Smooth muscle cell (in vitro differentiated cells): ENCODE results near the gene FAM124B. TPM values are rescaled to one million over a fixed set of nuclear protein-coding genes. Genes with fewer than 3 reads are reported as not detected.

Experiments
- DNase-seq: peaks from one replicate; lab custom pipeline; 2025; ENCODE audit not compliant: unreplicated experiment; lab: John Stamatoyannopoulos, UW
- H2AFZ ChIP-seq: fragments of 200-600 bp; sonication (generic); 2 replicates; pipeline ENCODE4 v1.6.0; 2016; ENCODE audit warnings: antibody characterized with exemption, low read depth, mild to moderate bottlenecking
- H3F3A ChIP-seq: fragments of 200-600 bp; sonication (generic); 2 replicates; pipeline ENCODE4 v1.6.0; 2017; ENCODE audit warnings: antibody characterized with exemption, low read depth
- H3K27ac ChIP-seq: fragments of 200-600 bp; sonication (generic); 2 replicates; pipeline ENCODE4 v1.5.1; 2016; ENCODE audit warnings: low read depth, mild to moderate bottlenecking
- H3K27me3 ChIP-seq: fragments of 200-600 bp; sonication (generic); 2 replicates; pipeline ENCODE4 v1.6.1; 2016; ENCODE audit warnings: low read depth, mild to moderate bottlenecking
- H3K36me3 ChIP-seq: fragments of 200-600 bp; sonication (generic); 2 replicates; pipeline ENCODE4 v1.5.1; 2016; ENCODE audit warnings: low read depth
- H3K4me1 ChIP-seq: fragments of 200-600 bp; sonication (generic); 2 replicates; pipeline ENCODE4 v1.5.1; 2016; ENCODE audit warnings: low read depth
- H3K4me2 ChIP-seq: fragments of 200-600 bp; sonication (generic); 2 replicates; pipeline ENCODE4 v1.6.0; 2016; ENCODE audit warnings: mild to moderate bottlenecking
- H3K4me3 ChIP-seq: fragments of 200-600 bp; sonication (generic); 2 replicates; pipeline ENCODE4 v1.5.1; 2016; ENCODE audit warnings: mild to moderate bottlenecking
- H3K79me2 ChIP-seq: fragments of 200-600 bp; sonication (generic); 2 replicates; pipeline ENCODE4 v1.6.0; 2016; ENCODE audit warnings: low read depth, mild to moderate bottlenecking
- H3K9ac ChIP-seq: fragments of 200-600 bp; sonication (generic); 2 replicates; pipeline ENCODE4 v1.6.0; 2016; ENCODE audit warnings: low read depth
- H3K9me3 ChIP-seq: fragments of 200-600 bp; sonication (generic); replicated peaks from 2 replicates; pipeline ENCODE4 v1.5.1; 2016; ENCODE audit warnings: low read depth
- H4K20me1 ChIP-seq: fragments of 200-600 bp; sonication (generic); 2 replicates; pipeline ENCODE4 v1.6.0; 2016; ENCODE audit warnings: low read depth
- WGBS: methylation state at CpG from one replicate; pipeline ENCODE4 v1.1.7; 2016; ENCODE audit warnings: low lambda C conversion rate; 5-methylcytosine and 5-hydroxymethylcytosine counted together
- polyA plus RNA-seq: library from polyadenylated mRNA; unstranded; fragments of >200 nt; fragmentation: Nextera tagmentation; extraction: Ambion mirVana; gene quantifications from 2 replicates; pipeline ENCODE4 v1.2.1, GENCODE V29; 2016
- total RNA-seq: library from RNA; depleted of rRNA; stranded (reverse); fragments of >200 nt; gene quantifications from 2 replicates; pipeline ENCODE4 v1.2.3, GENCODE V29; 2014
- TF ChIP-seq, protein P1 (sequence below): fragments of 200-600 bp; sonication (generic); IDR thresholded peaks from 2 replicates; pipeline ENCODE4 v1.5.1; 2017; ENCODE audit warnings: borderline replicate concordance, mild to moderate bottlenecking, antibody characterized with exemption; ENCODE audit not compliant: insufficient read depth, poor library complexity, severe bottlenecking

The FAM124B gene
- total and polyA plus RNA-seq, 2 experiments from 2014 or later = 1.2 TPM; not detected in 1

DNA sequence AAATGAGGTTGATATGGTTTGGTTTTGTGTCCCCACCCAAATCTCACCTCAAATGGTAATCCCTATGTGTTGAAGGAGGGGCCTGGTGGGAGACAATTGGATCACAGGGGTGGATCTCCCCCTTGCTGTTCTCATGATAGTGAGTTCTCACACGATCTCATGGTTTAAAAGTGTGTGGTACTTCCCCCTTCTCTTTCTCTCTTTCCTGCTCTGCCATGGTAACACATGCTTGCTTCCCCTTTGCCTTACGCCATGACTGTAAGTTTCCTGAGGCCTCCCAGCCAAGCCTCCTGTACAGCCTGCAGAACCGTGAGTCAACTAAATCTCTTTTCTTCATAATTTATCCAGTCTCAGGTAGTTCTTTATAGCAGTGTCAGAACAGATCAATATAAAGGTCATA lies 24.7 kb upstream of the FAM124B start:
- Histone ChIP-seq H3F3A (no peaks in the 10 kb centered on the region), H3K36me3 (no peaks in the 10 kb centered on the region), H4K20me1 (no peaks in the 10 kb centered on the region), H3K9me3 (no peaks in the 10 kb centered on the region), H3K4me1 (no peaks in the 10 kb centered on the region), H3K27me3 (no peaks in the 10 kb centered on the region), H3K4me2 (no peak overlapping the region), H3K27ac (no peak overlapping the region), H3K79me2 (no peaks in the 10 kb centered on the region), H3K9ac (no peak overlapping the region), H2AFZ (no peak overlapping the region), H3K4me3 (no peak overlapping the region)
- no peak for DNase-seq
- 83% methylated on average over 3 of the region's 3 CpGs for whole genome bisulfite sequencing
- TF ChIP-seq, protein P1, sequence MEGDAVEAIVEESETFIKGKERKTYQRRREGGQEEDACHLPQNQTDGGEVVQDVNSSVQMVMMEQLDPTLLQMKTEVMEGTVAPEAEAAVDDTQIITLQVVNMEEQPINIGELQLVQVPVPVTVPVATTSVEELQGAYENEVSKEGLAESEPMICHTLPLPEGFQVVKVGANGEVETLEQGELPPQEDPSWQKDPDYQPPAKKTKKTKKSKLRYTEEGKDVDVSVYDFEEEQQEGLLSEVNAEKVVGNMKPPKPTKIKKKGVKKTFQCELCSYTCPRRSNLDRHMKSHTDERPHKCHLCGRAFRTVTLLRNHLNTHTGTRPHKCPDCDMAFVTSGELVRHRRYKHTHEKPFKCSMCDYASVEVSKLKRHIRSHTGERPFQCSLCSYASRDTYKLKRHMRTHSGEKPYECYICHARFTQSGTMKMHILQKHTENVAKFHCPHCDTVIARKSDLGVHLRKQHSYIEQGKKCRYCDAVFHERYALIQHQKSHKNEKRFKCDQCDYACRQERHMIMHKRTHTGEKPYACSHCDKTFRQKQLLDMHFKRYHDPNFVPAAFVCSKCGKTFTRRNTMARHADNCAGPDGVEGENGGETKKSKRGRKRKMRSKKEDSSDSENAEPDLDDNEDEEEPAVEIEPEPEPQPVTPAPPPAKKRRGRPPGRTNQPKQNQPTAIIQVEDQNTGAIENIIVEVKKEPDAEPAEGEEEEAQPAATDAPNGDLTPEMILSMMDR = no peak

DNA sequence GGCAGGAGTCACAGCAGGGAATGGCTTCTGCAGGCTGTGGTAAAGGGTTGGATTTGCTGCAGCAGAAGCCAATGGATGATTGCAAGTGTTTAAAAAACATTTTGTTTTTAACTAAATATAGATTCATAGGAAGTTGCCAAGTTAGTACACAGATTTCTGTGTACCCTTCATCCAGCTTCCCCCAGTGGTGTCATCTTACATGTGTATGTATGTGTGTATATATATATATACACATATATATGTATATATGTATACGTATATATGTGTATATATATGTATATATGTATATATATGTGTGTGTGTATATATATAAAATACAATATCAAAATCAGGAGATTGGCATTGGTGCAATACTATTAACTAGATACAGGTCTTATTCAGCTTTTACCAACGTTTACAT lies 19.2 kb upstream of the FAM124B start:
- TF ChIP-seq, protein P1 = no peak
- Histone ChIP-seq H3K4me1 (no peaks in the 10 kb centered on the region), H3K4me3 (no peak overlapping the region), H3K27me3 (no peaks in the 10 kb centered on the region), H4K20me1 (no peaks in the 10 kb centered on the region), H3K4me2 (no peak overlapping the region), H3K36me3 (no peaks in the 10 kb centered on the region), H3K9me3 (no peaks in the 10 kb centered on the region), H3K79me2 (no peaks in the 10 kb centered on the region), H3K9ac (no peak overlapping the region), H3F3A (no peaks in the 10 kb centered on the region), H3K27ac (no peak overlapping the region), H2AFZ (no peak overlapping the region)
- WGBS = 80% methylated on average over 2 of the region's 2 CpGs
- DNase-seq = no peak

DNA sequence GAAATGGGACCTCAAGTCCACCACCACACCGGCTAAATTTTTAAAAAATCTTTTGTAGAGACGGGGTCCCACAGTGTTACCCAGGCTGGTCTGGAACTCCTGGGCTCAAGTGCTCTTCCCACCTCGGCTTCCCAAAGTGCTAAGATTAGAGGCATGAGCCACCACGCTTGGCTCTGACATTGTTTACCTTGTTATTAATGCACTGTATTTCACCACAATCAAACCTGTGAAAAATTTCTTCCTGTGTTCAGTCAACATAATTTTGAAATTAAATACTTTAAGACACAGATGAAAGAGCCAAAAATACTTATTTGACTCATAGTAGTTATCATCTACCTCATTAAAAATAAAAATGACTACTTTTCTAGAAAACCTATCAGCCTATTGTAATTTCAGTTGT lies 16.0 kb upstream of the FAM124B start:
- TF ChIP-seq, protein P1 = no peak
- Histone ChIP-seq H3K4me3 (no peak overlapping the region), H2AFZ (no peak overlapping the region), H3K27ac (no peak overlapping the region), H3K27me3 (no peaks in the 10 kb centered on the region), H3K4me2 (no peak overlapping the region), H3K9me3 (no peaks in the 10 kb centered on the region), H3K9ac (no peak overlapping the region), H3K4me1 (no peaks in the 10 kb centered on the region), H4K20me1 (no peaks in the 10 kb centered on the region), H3K79me2 (no peaks in the 10 kb centered on the region), H3F3A (no peaks in the 10 kb centered on the region), H3K36me3 (no peaks in the 10 kb centered on the region)
- DNase-seq = no peak
- WGBS = 90% methylated on average over 4 of the region's 4 CpGs

DNA sequence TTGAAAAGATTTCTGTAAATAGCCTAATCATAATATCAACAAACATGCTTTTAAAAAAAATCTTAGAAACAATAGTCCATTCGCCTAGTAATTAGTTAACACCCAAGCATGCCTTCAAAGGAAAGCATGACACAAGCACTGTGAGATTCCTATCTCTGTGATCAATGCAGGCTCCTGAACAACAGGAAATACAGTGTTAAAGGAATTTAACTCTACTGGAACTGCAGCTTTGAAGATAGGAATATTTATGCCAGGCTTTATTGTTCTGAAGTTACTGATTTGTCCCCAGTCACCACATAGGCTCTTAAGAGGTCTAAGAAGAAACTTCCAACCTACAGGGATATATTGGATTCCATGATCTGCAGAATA lies 15.4 kb upstream of the FAM124B start:
- no peak overlapping the region for H2AFZ ChIP-seq
- 50% methylated on average over 1 of the region's 1 CpG for WGBS
- H3K4me2 ChIP-seq = no peak overlapping the region
- H3K9ac ChIP-seq = no peak overlapping the region
- DNase-seq = no peak
- H3F3A ChIP-seq = no peaks in the 10 kb centered on the region
- H3K36me3 ChIP-seq = no peaks in the 10 kb centered on the region
- no peaks in the 10 kb centered on the region for H3K79me2 ChIP-seq
- no peak overlapping the region for H3K27ac ChIP-seq
- H3K4me1 ChIP-seq = no peaks in the 10 kb centered on the region
- H4K20me1 ChIP-seq = no peaks in the 10 kb centered on the region
- no peak overlapping the region for H3K4me3 ChIP-seq
- TF ChIP-seq, protein P1 = no peak
- no peaks in the 10 kb centered on the region for H3K27me3 ChIP-seq
- H3K9me3 ChIP-seq = no peaks in the 10 kb centered on the region
